PFSK-1 (cell line): ENCODE measurements around the gene MARVELD2.

Experiments used
- POLR2AphosphoS5 ChIP-seq: IDR thresholded peaks from 2 replicates; pipeline ENCODE4 v1.6.1; 2012; ENCODE audit warnings: low read depth, mild to moderate bottlenecking, control low read depth, low read length, moderate library complexity
- REST ChIP-seq, 2 experiments: IDR thresholded peaks; 2 replicates each; pipeline versions ENCODE4 v1.6.1 to v1.8.0; 2011 to 2012; ENCODE audit warnings: low read depth in 2 of 2, low read length in 2 of 2, control low read depth in 1 of 2, inconsistent platforms in 1 of 2, mild to moderate bottlenecking in 1 of 2, moderate library complexity in 1 of 2; ENCODE audit not compliant: insufficient read depth in 1 of 2
- SIN3A ChIP-seq: IDR thresholded peaks from 2 replicates; pipeline ENCODE4 v1.6.1; 2012; ENCODE audit warnings: mild to moderate bottlenecking, low read length, moderate library complexity, borderline replicate concordance; ENCODE audit not compliant: insufficient read depth

- no peak for TF ChIP-seq POLR2AphosphoS5
- TF ChIP-seq SIN3A: no peak
- TF ChIP-seq REST (IDR thresholded peaks at IDR 0.05; ENCODE audit: insufficient read depth in 1 of 2, low read depth in 2 of 2, low read length in 2 of 2): no peak
These were observed 46.2 kb upstream of the MARVELD2 start for GRCh38 chr5:69368458-69369339.
